K562 (cell line): ENCODE data around the gene LMNTD2. TPM values are rescaled to one million over a fixed set of nuclear protein-coding genes. Genes with fewer than 3 reads are reported as not detected.

ENCODE experiments used
- DPF2 ChIP-seq: fragments of 450-650 bp; IDR thresholded peaks from 2 replicates; pipeline ENCODE4 v1.6.1; 2016
- E2F3 ChIP-seq: fragments of 250-450 bp; sonication (Bioruptor Pico); IDR thresholded peaks from 2 replicates; pipeline ENCODE4 v1.4.0; 2020; ENCODE audit warnings: mild to moderate bottlenecking
- EHMT2 ChIP-seq: fragments of 450-650 bp; IDR thresholded peaks from 2 replicates; pipeline ENCODE4 v1.6.1; 2018; ENCODE audit warnings: antibody characterized with exemption
- GATA2 ChIP-seq: sonication (generic); formaldehyde crosslinking; IDR thresholded peaks from 2 replicates; pipeline ENCODE4 v1.4.0; 2020; ENCODE audit warnings: mild to moderate bottlenecking, missing genetic modification reagents
- HCFC1 ChIP-seq: IDR thresholded peaks from 2 replicates; pipeline ENCODE4 v1.6.1; 2012; ENCODE audit warnings: low read depth, low read length, improper control_type of control experiment
- HNRNPL ChIP-seq: fragments of 200-400 bp; formaldehyde crosslinking; IDR thresholded peaks from 2 replicates; pipeline ENCODE4 v1.6.1; 2017; ENCODE audit warnings: low read depth, mild to moderate bottlenecking, low read length
- KAT2B ChIP-seq: IDR thresholded peaks from one replicate; pipeline ENCODE4 v1.6.1; 2012; ENCODE audit warnings: low read depth, mild to moderate bottlenecking, control low read depth, inconsistent platforms, low read length, moderate library complexity
- MXI1 ChIP-seq: IDR thresholded peaks from 2 replicates; pipeline ENCODE4 v1.6.1; 2011; ENCODE audit warnings: low read depth, mild to moderate bottlenecking, improper control_type of control experiment, low read length
- NELFE ChIP-seq: IDR thresholded peaks from 2 replicates; pipeline ENCODE4 v1.6.1; 2011; ENCODE audit warnings: mild to moderate bottlenecking; ENCODE audit not compliant: insufficient read depth, insufficient read length
- POLR2AphosphoS2 ChIP-seq: IDR thresholded peaks from 2 replicates; pipeline ENCODE4 v1.6.1; 2012; ENCODE audit warnings: low read length, improper control_type of control experiment
- PURB ChIP-seq: sonication (generic); formaldehyde crosslinking; IDR thresholded peaks from 2 replicates; pipeline ENCODE4 v1.9.0; 2021; ENCODE audit warnings: low read depth, mild to moderate bottlenecking, missing genetic modification reagents
- RB1 ChIP-seq: fragments of 450-650 bp; IDR thresholded peaks from 2 replicates; pipeline ENCODE4 v1.6.1; 2017; ENCODE audit warnings: low read depth, mild to moderate bottlenecking
- SAP30 ChIP-seq: fragments of 200-600 bp; sonication (generic); IDR thresholded peaks from 2 replicates; pipeline ENCODE4 v1.6.1; 2012; ENCODE audit warnings: borderline replicate concordance, low read depth, mild to moderate bottlenecking, moderate library complexity, low read length, control low read depth, inconsistent platforms; ENCODE audit not compliant: insufficient read depth, poor library complexity, severe bottlenecking
- SMAD3 ChIP-seq: fragments of 450-650 bp; formaldehyde crosslinking; conservative IDR thresholded peaks from 2 replicates; pipeline ENCODE4 v1.4.0; 2020; ENCODE audit warnings: mild to moderate bottlenecking
- STAG1 ChIP-seq: sonication (generic); formaldehyde crosslinking; IDR thresholded peaks from 2 replicates; pipeline ENCODE4 v1.5.0; 2020; ENCODE audit warnings: missing genetic modification reagents, borderline replicate concordance
- TAF9B ChIP-seq: fragments of 450-650 bp; IDR thresholded peaks from 2 replicates; pipeline ENCODE4 v1.6.1; 2018; ENCODE audit warnings: mild to moderate bottlenecking; ENCODE audit not compliant: partially characterized antibody
- TCF7 ChIP-seq: sonication (generic); IDR thresholded peaks from 2 replicates; pipeline ENCODE4 v1.6.1; 2016; ENCODE audit warnings: antibody characterized with exemption, borderline replicate concordance
- ZNF232 ChIP-seq: sonication (generic); formaldehyde crosslinking; IDR thresholded peaks from 2 replicates; pipeline ENCODE4 v1.8.0; 2022; ENCODE audit warnings: mild to moderate bottlenecking, missing genetic modification reagents
- polyA plus RNA-seq, 8 experiments: library from polyadenylated mRNA; depleted of rRNA in 4 of 8; stranded (reverse) in 5 of 8; unstranded in 3 of 8; fragments of >200 nt; fragmentation: Nextera tagmentation in 2 of 8; fragmentation: Illumina TruSeq in 1 of 8; extraction: Ambion mirVana in 2 of 8; extraction: Trizol in 1 of 8; gene quantifications; 2 replicates each; pipeline versions ENCODE4 v1.2.1 to v1.2.3, GENCODE V29; 2011 to 2014; ENCODE audit warnings: inconsistent platforms in 1 of 8, missing spikeins in 1 of 8
- total RNA-seq, 7 experiments: library from RNA; depleted of rRNA in 6 of 7; stranded (reverse); fragments of >200 nt in 6 of 7; fragmentation: Illumina TruSeq in 2 of 7; extraction: Trizol in 2 of 7; gene quantifications; 2 replicates each; pipeline versions ENCODE4 v1.2.1 to v1.2.3, GENCODE V29; 2011 to 2021; ENCODE audit warnings: low replicate concordance in 1 of 7
- TF ChIP-seq, protein P1 (sequence below): fragments of 250-450 bp; sonication (Bioruptor Pico); IDR thresholded peaks from 2 replicates; pipeline ENCODE4 v1.8.0; 2021; ENCODE audit warnings: moderate library complexity, mild to moderate bottlenecking, inconsistent platforms
- TF ChIP-seq, protein P2 (sequence below): fragments of 250-450 bp; sonication (Bioruptor Pico); IDR thresholded peaks from 2 replicates; pipeline ENCODE4 v1.5.0; 2020; ENCODE audit warnings: mild to moderate bottlenecking
- TF ChIP-seq, protein P3 (sequence below): fragments of 250-450 bp; sonication (Bioruptor Pico); IDR thresholded peaks from 2 replicates; pipeline ENCODE4 v1.6.1; 2021; ENCODE audit warnings: mild to moderate bottlenecking
- TF ChIP-seq, protein P4 (sequence below): fragments of 450-650 bp; formaldehyde crosslinking; IDR thresholded peaks from 2 replicates; pipeline ENCODE4 v1.4.0; 2020; ENCODE audit warnings: mild to moderate bottlenecking, moderate library complexity

The LMNTD2 gene
- total and polyA plus RNA-seq, 9 of the 15 experiments (the other 6 are each of a cell fraction or from before 2014, with no cell fraction given): 0.48 to 4.2 (median 1.5) TPM; not detected in 3

DNA sequence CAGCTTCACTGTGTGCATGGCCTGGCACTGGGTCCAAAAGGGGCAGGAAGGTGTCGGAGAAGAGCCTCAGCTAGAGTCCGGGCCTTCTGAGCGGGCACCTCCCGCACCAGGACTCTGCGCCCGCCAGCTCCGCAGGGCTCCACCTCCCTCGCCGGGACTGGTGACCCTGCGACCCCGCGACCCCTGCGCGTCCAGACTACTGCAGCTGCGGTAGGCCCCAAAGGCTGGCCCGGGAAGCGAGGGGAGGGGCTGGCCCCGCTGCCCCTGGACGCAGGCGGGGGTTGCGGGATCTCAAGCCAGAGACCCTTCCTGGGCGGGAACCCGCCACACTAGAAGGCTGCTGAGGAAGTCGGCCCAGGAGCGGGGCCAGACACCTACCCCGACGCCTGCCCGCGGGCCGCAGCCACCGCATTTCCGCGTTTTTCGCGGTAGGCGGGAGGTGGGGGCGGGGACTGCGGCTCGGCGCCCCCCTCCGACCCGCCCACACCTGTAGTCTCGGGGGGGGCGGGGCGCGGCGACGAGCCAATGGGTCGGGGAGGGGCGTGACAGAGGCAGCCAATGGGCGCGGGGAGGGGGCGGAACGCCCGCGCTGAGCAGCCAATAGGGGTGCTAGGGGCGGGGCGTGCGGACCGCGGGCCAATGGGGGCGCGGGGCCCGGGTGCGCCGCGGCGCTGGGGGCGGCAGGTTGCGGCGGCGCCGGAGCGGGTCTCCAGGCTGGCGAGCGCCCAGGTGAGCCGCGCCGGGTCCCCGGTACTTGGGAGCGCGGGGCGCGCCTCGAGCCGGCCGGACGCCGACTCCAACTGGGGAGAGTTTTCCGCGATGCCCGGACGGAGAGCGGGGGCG, at the start of gene LMNTD2, which contains the start of gene RASSF7 (continued):
- TF ChIP-seq EHMT2 (no peak), SMAD3 (CRISPR knock-in tag) (0 out of 2 replicates have a peak, but pooled peaks have one; percentile 56), ZNF232 (CRISPR knock-in tag) (no peak), GATA2 (CRISPR knock-in tag) (no peak), HNRNPL (no peak), E2F3 (CRISPR knock-in tag) (peak; percentile 74), RB1 (peak; percentile 76), STAG1 (CRISPR knock-in tag) (0 out of 2 replicates have a peak, but pooled peaks have one; percentile 19), SAP30 (no peak), HCFC1 (0 out of 2 replicates have a peak, but pooled peaks have one; percentile 24), KAT2B (no peak), DPF2 (no peak), TCF7 (no peak), PURB (CRISPR knock-in tag) (no peak), MXI1 (no peak), TAF9B (no peak), POLR2AphosphoS2 (no peak), NELFE (no peak)
- TF ChIP-seq, protein P1, sequence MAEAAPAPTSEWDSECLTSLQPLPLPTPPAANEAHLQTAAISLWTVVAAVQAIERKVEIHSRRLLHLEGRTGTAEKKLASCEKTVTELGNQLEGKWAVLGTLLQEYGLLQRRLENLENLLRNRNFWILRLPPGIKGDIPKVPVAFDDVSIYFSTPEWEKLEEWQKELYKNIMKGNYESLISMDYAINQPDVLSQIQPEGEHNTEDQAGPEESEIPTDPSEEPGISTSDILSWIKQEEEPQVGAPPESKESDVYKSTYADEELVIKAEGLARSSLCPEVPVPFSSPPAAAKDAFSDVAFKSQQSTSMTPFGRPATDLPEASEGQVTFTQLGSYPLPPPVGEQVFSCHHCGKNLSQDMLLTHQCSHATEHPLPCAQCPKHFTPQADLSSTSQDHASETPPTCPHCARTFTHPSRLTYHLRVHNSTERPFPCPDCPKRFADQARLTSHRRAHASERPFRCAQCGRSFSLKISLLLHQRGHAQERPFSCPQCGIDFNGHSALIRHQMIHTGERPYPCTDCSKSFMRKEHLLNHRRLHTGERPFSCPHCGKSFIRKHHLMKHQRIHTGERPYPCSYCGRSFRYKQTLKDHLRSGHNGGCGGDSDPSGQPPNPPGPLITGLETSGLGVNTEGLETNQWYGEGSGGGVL (CRISPR knock-in tag): no peak
- TF ChIP-seq, protein P2, sequence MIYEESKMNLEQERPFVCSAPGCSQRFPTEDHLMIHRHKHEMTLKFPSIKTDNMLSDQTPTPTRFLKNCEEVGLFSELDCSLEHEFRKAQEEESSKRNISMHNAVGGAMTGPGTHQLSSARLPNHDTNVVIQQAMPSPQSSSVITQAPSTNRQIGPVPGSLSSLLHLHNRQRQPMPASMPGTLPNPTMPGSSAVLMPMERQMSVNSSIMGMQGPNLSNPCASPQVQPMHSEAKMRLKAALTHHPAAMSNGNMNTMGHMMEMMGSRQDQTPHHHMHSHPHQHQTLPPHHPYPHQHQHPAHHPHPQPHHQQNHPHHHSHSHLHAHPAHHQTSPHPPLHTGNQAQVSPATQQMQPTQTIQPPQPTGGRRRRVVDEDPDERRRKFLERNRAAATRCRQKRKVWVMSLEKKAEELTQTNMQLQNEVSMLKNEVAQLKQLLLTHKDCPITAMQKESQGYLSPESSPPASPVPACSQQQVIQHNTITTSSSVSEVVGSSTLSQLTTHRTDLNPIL (CRISPR knock-in tag): no peak
- TF ChIP-seq, protein P3, sequence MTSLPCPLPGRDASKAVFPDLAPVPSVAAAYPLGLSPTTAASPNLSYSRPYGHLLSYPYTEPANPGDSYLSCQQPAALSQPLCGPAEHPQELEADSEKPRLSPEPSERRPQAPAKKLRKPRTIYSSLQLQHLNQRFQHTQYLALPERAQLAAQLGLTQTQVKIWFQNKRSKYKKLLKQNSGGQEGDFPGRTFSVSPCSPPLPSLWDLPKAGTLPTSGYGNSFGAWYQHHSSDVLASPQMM: no peak
- TF ChIP-seq, protein P4, sequence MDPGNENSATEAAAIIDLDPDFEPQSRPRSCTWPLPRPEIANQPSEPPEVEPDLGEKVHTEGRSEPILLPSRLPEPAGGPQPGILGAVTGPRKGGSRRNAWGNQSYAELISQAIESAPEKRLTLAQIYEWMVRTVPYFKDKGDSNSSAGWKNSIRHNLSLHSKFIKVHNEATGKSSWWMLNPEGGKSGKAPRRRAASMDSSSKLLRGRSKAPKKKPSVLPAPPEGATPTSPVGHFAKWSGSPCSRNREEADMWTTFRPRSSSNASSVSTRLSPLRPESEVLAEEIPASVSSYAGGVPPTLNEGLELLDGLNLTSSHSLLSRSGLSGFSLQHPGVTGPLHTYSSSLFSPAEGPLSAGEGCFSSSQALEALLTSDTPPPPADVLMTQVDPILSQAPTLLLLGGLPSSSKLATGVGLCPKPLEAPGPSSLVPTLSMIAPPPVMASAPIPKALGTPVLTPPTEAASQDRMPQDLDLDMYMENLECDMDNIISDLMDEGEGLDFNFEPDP (CRISPR knock-in tag): no peak
